HG03354 (cell line): ENCODE measurements around the gene LSM2.
"Not testable (repeated sequence)": the region's sequence is repeated elsewhere in the genome, so short reads cannot be mapped to it uniquely, and the experiment has no call there.

Experiments
- ATAC-seq: cut with Tn5 transposase; IDR thresholded peaks from one replicate; pipeline ENCODE4 v1.9.1; 2021; ENCODE audit warnings: mild to moderate bottlenecking; ENCODE audit not compliant: unreplicated experiment, poor library complexity, severe bottlenecking

The LSM2 gene

GRCh38 chr6:31806470-31807272 is at the start of gene LSM2:
Gene LSM2 (minus strand): TSS chr6:31806966. CDS start chr6:31806757, 209 bp downstream.
- ATAC-seq, result peak; percentile 89

GRCh38 chr6:31851980-31852718 is 45.4 kb upstream of the LSM2 start:
- not testable (repeated sequence) for ATAC-seq

- no peak for ATAC-seq
These were observed 44.7 kb upstream of the LSM2 start for GRCh38 chr6:31851485-31851832.

- ATAC-seq, result no peak
These were observed 44.2 kb upstream of the LSM2 start for GRCh38 chr6:31850765-31851484.

GRCh38 chr6:31847276-31847978 is 40.7 kb upstream of the LSM2 start:
- no peak for ATAC-seq

GRCh38 chr6:31844507-31844906 is 37.7 kb upstream of the LSM2 start:
- no peak for ATAC-seq

GRCh38 chr6:31842053-31842452 is 35.3 kb upstream of the LSM2 start:
- ATAC-seq, result no peak

GRCh38 chr6:31839779-31840126 is 33.0 kb upstream of the LSM2 start:
- not testable (repeated sequence) for ATAC-seq

- ATAC-seq, result no peak
These were observed 32.2 kb upstream of the LSM2 start for GRCh38 chr6:31838968-31839367.

GRCh38 chr6:31838114-31838553 is 31.4 kb upstream of the LSM2 start:
- not testable (repeated sequence) for ATAC-seq

- ATAC-seq, result no peak
These were observed 30.8 kb upstream of the LSM2 start for GRCh38 chr6:31837369-31838113.

GRCh38 chr6:31836474-31837368 is 30.0 kb upstream of the LSM2 start:
- ATAC-seq, result no peak

- ATAC-seq, result no peak
These were observed 29.3 kb upstream of the LSM2 start for GRCh38 chr6:31836047-31836473.

- ATAC-seq, result peak; percentile 45
These were observed 27.8 kb upstream of the LSM2 start for GRCh38 chr6:31834367-31835250.

GRCh38 chr6:31831350-31832215 is 24.8 kb upstream of the LSM2 start:
- ATAC-seq, result no peak

- no peak for ATAC-seq
These were observed 24.1 kb upstream of the LSM2 start for GRCh38 chr6:31830886-31831335.
